ENCODE measurements around the gene CTIF. TPM values are rescaled to one million over a fixed set of nuclear protein-coding genes. Genes with fewer than 3 reads are reported as not detected.

CTIF gene
- total RNA-seq, 1 donor from 2014 or later = 54.8 TPM

GRCh38 chr18:48888773-48889080 lies 349.9 kb downstream of the CTIF start:
- no peak for TF ChIP-seq CTCF (IDR thresholded peaks at IDR 0.05)

GRCh38 chr18:48889115-48889941 lies 350.5 kb downstream of the CTIF start:
- no peak for TF ChIP-seq CTCF (IDR thresholded peaks at IDR 0.05)
- Histone ChIP-seq H3K4me3 (no peak overlapping the region), H3K27ac (peak overlapping the region; percentile 1), H3K9me3 (no peaks in the 10 kb centered on the region), H3K4me1 (peaks cover 27% of the 10 kb centered on the region), H3K36me3 (no peaks in the 10 kb centered on the region), H3K27me3 (ENCODE audit: low read depth) (no peaks in the 10 kb centered on the region)
- DNase-seq (no peak), ATAC-seq (peak in 1 of 2 donors; percentile 27)
- intact Hi-C loops (cut with DNase I) = no loop called here

More at GRCh38 chr18:48888773-48889080, 349.9 kb downstream of the CTIF start:
- Histone ChIP-seq H3K4me3 (no peak overlapping the region), H3K4me1 (peaks cover 25% of the 10 kb centered on the region), H3K36me3 (no peaks in the 10 kb centered on the region), H3K9me3 (no peaks in the 10 kb centered on the region), H3K27ac (no peak overlapping the region), H3K27me3 (ENCODE audit: low read depth) (no peaks in the 10 kb centered on the region)
- ATAC-seq (no peak), DNase-seq (no peak)
- intact Hi-C loops (cut with DNase I) = no loop called here

GRCh38 chr18:48889981-48890762 lies 351.3 kb downstream of the CTIF start:
- intact Hi-C loops (cut with DNase I) = no loop called here
- Histone ChIP-seq H3K4me3 (no peak overlapping the region), H3K27ac (peak overlapping the region; percentile 1), H3K4me1 (peaks cover 27% of the 10 kb centered on the region), H3K36me3 (no peaks in the 10 kb centered on the region), H3K27me3 (ENCODE audit: low read depth) (no peaks in the 10 kb centered on the region), H3K9me3 (no peaks in the 10 kb centered on the region)
- ATAC-seq (no peak), DNase-seq (no peak)
- TF ChIP-seq CTCF (IDR thresholded peaks at IDR 0.05) = no peak

GRCh38 chr18:48891721-48892120 lies 352.9 kb downstream of the CTIF start:
- intact Hi-C loops (cut with DNase I) = no loop called here
- no peaks in the 10 kb centered on the region for H3K9me3 ChIP-seq
- H3K4me3 ChIP-seq = no peak overlapping the region
- ATAC-seq = no peak
- no peak for TF ChIP-seq CTCF (IDR thresholded peaks at IDR 0.05)
- H3K27me3 ChIP-seq (ENCODE audit: low read depth) = no peaks in the 10 kb centered on the region
- H3K27ac ChIP-seq = no peak overlapping the region
- DNase-seq = no peak
- H3K36me3 ChIP-seq = no peaks in the 10 kb centered on the region
- H3K4me1 ChIP-seq = peaks cover 35% of the 10 kb centered on the region

GRCh38 chr18:48892146-48892855 lies 353.5 kb downstream of the CTIF start:
- H3K9me3 ChIP-seq = no peaks in the 10 kb centered on the region
- H3K27ac ChIP-seq = no peak overlapping the region
- peaks cover 41% of the 10 kb centered on the region for H3K4me1 ChIP-seq
- no peak for ATAC-seq
- no peaks in the 10 kb centered on the region for H3K36me3 ChIP-seq
- H3K4me3 ChIP-seq = no peak overlapping the region
- TF ChIP-seq CTCF (IDR thresholded peaks at IDR 0.05) = no peak
- no peaks in the 10 kb centered on the region for H3K27me3 ChIP-seq (ENCODE audit: low read depth)
- intact Hi-C loops (cut with DNase I) = no loop called here
- DNase-seq = no peak
